ENCODE measurements around the gene INTS11.

The INTS11 gene

GRCh38 chr1:1273512-1274298 lies 50.8 kb downstream of the INTS11 start, which contains the start of gene UBE2J2:
UBE2J2 (minus strand) TSS chr1:1273854; CDS start chr1:1267992, 5,862 bp downstream.
- peak within 1 kb of the TSS; percentile 86 for H3K27ac ChIP-seq (ENCODE audit: extremely low read depth, low read depth, low read length)
- CTCF ChIA-PET = interaction anchor here (0.6 to 0.8 kb wide), 2 partner anchors 8 to 9 kb away, joined by 3 read pairs; no protein-coding TSS in a partner anchor
- POLR2A ChIA-PET = interaction anchor here (0.5 to 1.8 kb wide), 9 partner anchors 9 to 444 kb away, joined by 3 to 12 read pairs (median 3); no protein-coding TSS in a partner anchor
- TF ChIP-seq ZNF610 (tag by site-specific recombination; IDR thresholded peaks at IDR 0.05; ENCODE audit: borderline replicate concordance) (0 out of 2 replicates have a peak, but pooled peaks have one; percentile 54), ZNF654 (tag by site-specific recombination; IDR thresholded peaks at IDR 0.05; ENCODE audit: low read depth) (no peak), SP2 (tag by site-specific recombination; IDR thresholded peaks at IDR 0.05) (peak; percentile 80), ZNF223 (tag by site-specific recombination; IDR thresholded peaks at IDR 0.05) (no peak), ZNF48 (tag by site-specific recombination; IDR thresholded peaks at IDR 0.05) (no peak), KLF9 (tag by site-specific recombination; IDR thresholded peaks at IDR 0.05; ENCODE audit: low read depth) (peak; percentile 62; the same call in 1 of the 2 replicates), HIC1 (tag by site-specific recombination; IDR thresholded peaks at IDR 0.05) (0 out of 2 replicates have a peak, but pooled peaks have one; percentile 17), ZBTB48 (tag by site-specific recombination; IDR thresholded peaks at IDR 0.05) (peak; percentile 50; the same call in 1 of the 2 replicates), ZNF629 (tag by site-specific recombination; IDR thresholded peaks at IDR 0.05) (0 out of 2 replicates have a peak, but pooled peaks have one; percentile 19), ZNF600 (tag by site-specific recombination; IDR thresholded peaks at IDR 0.05) (0 out of 2 replicates have a peak, but pooled peaks have one; percentile 29), ZNF660 (tag by site-specific recombination; IDR thresholded peaks at IDR 0.05) (peak; percentile 90), GLIS1 (tag by site-specific recombination; IDR thresholded peaks at IDR 0.05) (peak; percentile 45; the same call in 1 of the 2 replicates), ZNF426 (tag by site-specific recombination; IDR thresholded peaks at IDR 0.05) (no peak), PATZ1 (tag by site-specific recombination; IDR thresholded peaks at IDR 0.05) (peak; percentile 51), ZBTB6 (tag by site-specific recombination; IDR thresholded peaks at IDR 0.05) (peak; percentile 75), KLF8 (tag by site-specific recombination; IDR thresholded peaks at IDR 0.05) (peak; percentile 92), EGR2 (tag by site-specific recombination; IDR thresholded peaks at IDR 0.05; ENCODE audit: low read depth) (peak; percentile 51; the same call in 1 of the 2 replicates), ZNF335 (tag by site-specific recombination; conservative IDR thresholded peaks at IDR 0.05) (peak; percentile 47), ZNF76 (tag by site-specific recombination; IDR thresholded peaks at IDR 0.05; ENCODE audit: borderline replicate concordance, low read depth) (peak; percentile 53; the same call in 1 of the 2 replicates)
- TF ChIP-seq, protein P1, sequence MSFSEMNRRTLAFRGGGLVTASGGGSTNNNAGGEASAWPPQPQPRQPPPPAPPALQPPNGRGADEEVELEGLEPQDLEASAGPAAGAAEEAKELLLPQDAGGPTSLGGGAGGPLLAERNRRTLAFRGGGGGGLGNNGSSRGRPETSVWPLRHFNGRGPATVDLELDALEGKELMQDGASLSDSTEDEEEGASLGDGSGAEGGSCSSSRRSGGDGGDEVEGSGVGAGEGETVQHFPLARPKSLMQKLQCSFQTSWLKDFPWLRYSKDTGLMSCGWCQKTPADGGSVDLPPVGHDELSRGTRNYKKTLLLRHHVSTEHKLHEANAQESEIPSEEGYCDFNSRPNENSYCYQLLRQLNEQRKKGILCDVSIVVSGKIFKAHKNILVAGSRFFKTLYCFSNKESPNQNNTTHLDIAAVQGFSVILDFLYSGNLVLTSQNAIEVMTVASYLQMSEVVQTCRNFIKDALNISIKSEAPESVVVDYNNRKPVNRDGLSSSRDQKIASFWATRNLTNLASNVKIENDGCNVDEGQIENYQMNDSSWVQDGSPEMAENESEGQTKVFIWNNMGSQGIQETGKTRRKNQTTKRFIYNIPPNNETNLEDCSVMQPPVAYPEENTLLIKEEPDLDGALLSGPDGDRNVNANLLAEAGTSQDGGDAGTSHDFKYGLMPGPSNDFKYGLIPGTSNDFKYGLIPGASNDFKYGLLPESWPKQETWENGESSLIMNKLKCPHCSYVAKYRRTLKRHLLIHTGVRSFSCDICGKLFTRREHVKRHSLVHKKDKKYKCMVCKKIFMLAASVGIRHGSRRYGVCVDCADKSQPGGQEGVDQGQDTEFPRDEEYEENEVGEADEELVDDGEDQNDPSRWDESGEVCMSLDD (tag by site-specific recombination; IDR thresholded peaks at IDR 0.05) = peak; percentile 54; the same call in 1 of the 2 replicates
- TF ChIP-seq, protein P2, sequence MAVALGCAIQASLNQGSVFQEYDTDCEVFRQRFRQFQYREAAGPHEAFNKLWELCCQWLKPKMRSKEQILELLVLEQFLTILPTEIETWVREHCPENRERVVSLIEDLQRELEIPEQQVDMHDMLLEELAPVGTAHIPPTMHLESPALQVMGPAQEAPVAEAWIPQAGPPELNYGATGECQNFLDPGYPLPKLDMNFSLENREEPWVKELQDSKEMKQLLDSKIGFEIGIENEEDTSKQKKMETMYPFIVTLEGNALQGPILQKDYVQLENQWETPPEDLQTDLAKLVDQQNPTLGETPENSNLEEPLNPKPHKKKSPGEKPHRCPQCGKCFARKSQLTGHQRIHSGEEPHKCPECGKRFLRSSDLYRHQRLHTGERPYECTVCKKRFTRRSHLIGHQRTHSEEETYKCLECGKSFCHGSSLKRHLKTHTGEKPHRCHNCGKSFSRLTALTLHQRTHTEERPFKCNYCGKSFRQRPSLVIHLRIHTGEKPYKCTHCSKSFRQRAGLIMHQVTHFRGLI (tag by site-specific recombination; IDR thresholded peaks at IDR 0.05) = peak; percentile 81
- TF ChIP-seq, protein P3, sequence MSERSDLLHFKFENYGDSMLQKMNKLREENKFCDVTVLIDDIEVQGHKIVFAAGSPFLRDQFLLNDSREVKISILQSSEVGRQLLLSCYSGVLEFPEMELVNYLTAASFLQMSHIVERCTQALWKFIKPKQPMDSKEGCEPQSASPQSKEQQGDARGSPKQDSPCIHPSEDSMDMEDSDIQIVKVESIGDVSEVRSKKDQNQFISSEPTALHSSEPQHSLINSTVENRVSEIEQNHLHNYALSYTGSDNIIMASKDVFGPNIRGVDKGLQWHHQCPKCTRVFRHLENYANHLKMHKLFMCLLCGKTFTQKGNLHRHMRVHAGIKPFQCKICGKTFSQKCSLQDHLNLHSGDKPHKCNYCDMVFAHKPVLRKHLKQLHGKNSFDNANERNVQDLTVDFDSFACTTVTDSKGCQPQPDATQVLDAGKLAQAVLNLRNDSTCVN (tag by site-specific recombination; optimal IDR thresholded peaks at IDR 0.05) = peak; percentile 62
- TF ChIP-seq, protein P4, sequence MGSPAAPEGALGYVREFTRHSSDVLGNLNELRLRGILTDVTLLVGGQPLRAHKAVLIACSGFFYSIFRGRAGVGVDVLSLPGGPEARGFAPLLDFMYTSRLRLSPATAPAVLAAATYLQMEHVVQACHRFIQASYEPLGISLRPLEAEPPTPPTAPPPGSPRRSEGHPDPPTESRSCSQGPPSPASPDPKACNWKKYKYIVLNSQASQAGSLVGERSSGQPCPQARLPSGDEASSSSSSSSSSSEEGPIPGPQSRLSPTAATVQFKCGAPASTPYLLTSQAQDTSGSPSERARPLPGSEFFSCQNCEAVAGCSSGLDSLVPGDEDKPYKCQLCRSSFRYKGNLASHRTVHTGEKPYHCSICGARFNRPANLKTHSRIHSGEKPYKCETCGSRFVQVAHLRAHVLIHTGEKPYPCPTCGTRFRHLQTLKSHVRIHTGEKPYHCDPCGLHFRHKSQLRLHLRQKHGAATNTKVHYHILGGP (tag by site-specific recombination; IDR thresholded peaks at IDR 0.05) = no peak

More at GRCh38 chr1:1273512-1274298, 50.8 kb downstream of the INTS11 start, which contains the start of gene UBE2J2:
- H3K4me1 ChIP-seq (ENCODE audit: control insufficient read depth, insufficient read depth, low read length) = 0 out of 2 replicates have a peak, but pooled peaks cover 4% of the 10 kb centered on the region
- peak within 1 kb of the TSS; percentile 89 for H3K4me3 ChIP-seq (ENCODE audit: low read depth, low read length)
- H3K9me3 ChIP-seq (ENCODE audit: control insufficient read depth, insufficient read depth, low read depth, low read length) = no peaks in the 10 kb centered on the region
- peaks cover 4 to 40% of the 10 kb centered on the region in 2 experiments; a peak in 2 of 3 replicates for H3K36me3 ChIP-seq (ENCODE audit: control insufficient read depth in 2 of 2, insufficient read depth in 1 of 2, low read length in 2 of 2)

Data from HEK293 (cell line).